SK-N-SH treated with all-trans-retinoic acid at 6 μM for 48 hours (cell line): ENCODE measurements around the gene KIFC3.
"Not testable (repeated sequence)": the region's sequence is repeated elsewhere in the genome, so short reads cannot be mapped to it uniquely, and the experiment has no call there.

Experiments used
- BACH2 ChIP-seq: fragments of 250-450 bp; sonication (Bioruptor Pico); IDR thresholded peaks from 2 replicates; pipeline ENCODE4 v1.9.0; 2021; ENCODE audit warnings: mild to moderate bottlenecking, borderline replicate concordance
- CREB5 ChIP-seq: fragments of 250-450 bp; sonication (Bioruptor Pico); IDR thresholded peaks from 2 replicates; pipeline ENCODE4 v1.5.1; 2020; ENCODE audit warnings: low read depth, mild to moderate bottlenecking, moderate library complexity
- ESRRG ChIP-seq: fragments of 250-450 bp; sonication (Bioruptor Pico); IDR thresholded peaks from 2 replicates; pipeline ENCODE4 v1.6.1; 2021; ENCODE audit warnings: mild to moderate bottlenecking
- PPARA ChIP-seq: fragments of 250-450 bp; sonication (Bioruptor Pico); IDR thresholded peaks from 2 replicates; pipeline ENCODE4 v1.5.0; 2020; ENCODE audit warnings: mild to moderate bottlenecking, borderline replicate concordance
- RARB ChIP-seq: fragments of 250-450 bp; sonication (Bioruptor Pico); IDR thresholded peaks from 2 replicates; pipeline ENCODE4 v1.8.0; 2021; ENCODE audit warnings: mild to moderate bottlenecking, moderate library complexity
- TOX ChIP-seq: fragments of 250-450 bp; sonication (Bioruptor Pico); IDR thresholded peaks from 2 replicates; pipeline ENCODE4 v1.8.0; 2021; ENCODE audit warnings: mild to moderate bottlenecking, moderate library complexity, borderline replicate concordance
- ZC3H10 ChIP-seq: fragments of 250-450 bp; sonication (Bioruptor Pico); IDR thresholded peaks from 2 replicates; pipeline ENCODE4 v1.5.1; 2021; ENCODE audit warnings: mild to moderate bottlenecking, moderate library complexity
- ZFP30 ChIP-seq: fragments of 450-650 bp; formaldehyde crosslinking; IDR thresholded peaks from 2 replicates; pipeline ENCODE4 v1.5.0; 2022; ENCODE audit warnings: mild to moderate bottlenecking, moderate library complexity
- ZNF70 ChIP-seq: fragments of 450-650 bp; formaldehyde crosslinking; IDR thresholded peaks from 2 replicates; pipeline ENCODE4 v1.5.0; 2020; ENCODE audit warnings: mild to moderate bottlenecking, moderate library complexity
- ZNF8 ChIP-seq: fragments of 450-650 bp; formaldehyde crosslinking; IDR thresholded peaks from 2 replicates; pipeline ENCODE4 v1.5.0; 2020; ENCODE audit warnings: mild to moderate bottlenecking, moderate library complexity
- TF ChIP-seq, protein P1 (sequence below): fragments of 250-450 bp; sonication (Bioruptor Pico); IDR thresholded peaks from 2 replicates; pipeline ENCODE4 v1.8.0; 2020; ENCODE audit warnings: mild to moderate bottlenecking, moderate library complexity, borderline replicate concordance

GRCh38 chr16:57846931-57847330 lies 44.6 kb upstream of the KIFC3 start:
- TF ChIP-seq ZNF8 (CRISPR knock-in tag); ESRRG (CRISPR knock-in tag); RARB (CRISPR knock-in tag); ZC3H10 (CRISPR knock-in tag); PPARA; ZNF70; TOX; BACH2 (CRISPR knock-in tag); CREB5; ZFP30 (CRISPR knock-in tag): not testable (repeated sequence)
- TF ChIP-seq, protein P1, sequence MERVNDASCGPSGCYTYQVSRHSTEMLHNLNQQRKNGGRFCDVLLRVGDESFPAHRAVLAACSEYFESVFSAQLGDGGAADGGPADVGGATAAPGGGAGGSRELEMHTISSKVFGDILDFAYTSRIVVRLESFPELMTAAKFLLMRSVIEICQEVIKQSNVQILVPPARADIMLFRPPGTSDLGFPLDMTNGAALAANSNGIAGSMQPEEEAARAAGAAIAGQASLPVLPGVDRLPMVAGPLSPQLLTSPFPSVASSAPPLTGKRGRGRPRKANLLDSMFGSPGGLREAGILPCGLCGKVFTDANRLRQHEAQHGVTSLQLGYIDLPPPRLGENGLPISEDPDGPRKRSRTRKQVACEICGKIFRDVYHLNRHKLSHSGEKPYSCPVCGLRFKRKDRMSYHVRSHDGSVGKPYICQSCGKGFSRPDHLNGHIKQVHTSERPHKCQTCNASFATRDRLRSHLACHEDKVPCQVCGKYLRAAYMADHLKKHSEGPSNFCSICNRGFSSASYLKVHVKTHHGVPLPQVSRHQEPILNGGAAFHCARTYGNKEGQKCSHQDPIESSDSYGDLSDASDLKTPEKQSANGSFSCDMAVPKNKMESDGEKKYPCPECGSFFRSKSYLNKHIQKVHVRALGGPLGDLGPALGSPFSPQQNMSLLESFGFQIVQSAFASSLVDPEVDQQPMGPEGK (CRISPR knock-in tag): not testable (repeated sequence)
